GM21529 (cell line): Measurements from ENCODE around the gene EXOC6B.

Source experiments
- ATAC-seq: cut with Tn5 transposase; IDR thresholded peaks from one replicate; pipeline ENCODE4 v1.9.1; 2021; ENCODE audit not compliant: unreplicated experiment

The EXOC6B gene

DNA sequence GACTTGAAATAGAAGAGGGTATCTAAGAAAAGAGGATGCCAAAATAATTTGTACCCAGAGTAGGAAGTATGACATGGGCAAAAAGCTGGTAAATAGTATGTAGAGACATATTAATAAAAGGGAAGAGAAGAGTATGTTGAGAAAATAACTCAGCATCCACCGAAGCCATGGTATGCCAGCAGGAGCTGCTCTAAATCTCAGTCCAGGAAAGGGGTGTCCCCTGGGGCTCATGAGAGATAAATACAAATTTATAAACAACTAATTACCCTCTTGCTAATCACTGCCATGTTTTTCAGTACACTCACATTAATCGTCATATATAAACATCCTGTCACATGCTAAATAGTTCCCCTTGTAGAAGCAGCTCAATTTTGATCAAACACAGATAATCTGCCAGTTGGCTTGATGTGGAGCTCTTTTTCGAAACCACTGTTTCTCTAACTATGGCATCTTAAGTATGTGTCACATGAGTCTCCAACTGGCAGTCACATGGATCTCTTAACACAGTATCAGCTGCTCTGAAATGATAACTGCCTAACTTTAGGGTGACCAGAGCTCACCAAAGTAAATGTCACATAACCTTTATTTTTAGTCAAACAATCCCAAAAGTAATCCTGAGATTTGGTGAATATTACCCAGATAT, 31.9 kb downstream of the EXOC6B start:
- no peak for ATAC-seq

GRCh38 chr2:72789241-72789640, 36.6 kb downstream of the EXOC6B start:
- ATAC-seq: no peak

DNA sequence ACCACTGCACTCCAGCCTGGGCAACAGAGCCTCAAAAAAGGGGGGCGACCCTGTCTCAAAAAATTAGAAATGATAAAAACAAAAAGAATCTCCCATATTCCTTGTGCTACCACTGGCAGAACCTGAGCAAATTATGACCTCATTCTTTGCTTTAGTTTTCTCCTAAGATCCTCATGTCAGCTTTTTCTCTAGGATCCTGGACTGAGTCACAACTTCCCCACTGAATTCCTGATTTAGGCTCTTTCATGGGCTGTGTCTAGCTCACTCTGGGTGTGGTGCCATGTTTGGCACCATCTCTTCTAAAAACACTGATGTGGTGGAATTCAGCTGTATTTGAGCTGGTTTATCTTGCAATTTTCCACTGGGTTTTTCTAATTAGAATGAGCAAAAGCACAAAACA, 37.1 kb downstream of the EXOC6B start:
- no peak for ATAC-seq

- ATAC-seq: no peak
Observed at GRCh38 chr2:72785517-72785916, 40.3 kb downstream of the EXOC6B start.

GRCh38 chr2:72782520-72782919, 43.3 kb downstream of the EXOC6B start:
- no peak for ATAC-seq

DNA sequence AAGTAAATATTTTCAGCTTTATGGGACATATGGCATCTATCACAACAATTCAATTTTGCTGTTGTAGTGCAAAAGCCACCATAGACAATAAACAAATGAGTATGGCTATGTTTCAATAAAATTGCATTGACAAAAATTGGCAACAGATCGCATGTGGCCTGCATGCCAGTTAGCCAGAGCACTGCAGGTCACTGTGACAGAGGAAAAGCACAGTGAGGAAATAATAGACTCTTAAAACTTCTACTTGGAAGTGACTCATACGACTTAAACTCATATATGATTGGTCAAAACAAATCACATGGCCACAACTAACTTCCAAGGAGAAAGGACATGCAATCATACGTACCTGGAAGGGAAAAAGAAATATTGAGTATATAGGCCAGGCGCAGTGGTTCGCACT, 44.4 kb downstream of the EXOC6B start:
- ATAC-seq: no peak

GRCh38 chr2:72780477-72780876, 45.4 kb downstream of the EXOC6B start:
- ATAC-seq: no peak

GRCh38 chr2:72779495-72779894, 46.3 kb downstream of the EXOC6B start:
- ATAC-seq: no peak

DNA sequence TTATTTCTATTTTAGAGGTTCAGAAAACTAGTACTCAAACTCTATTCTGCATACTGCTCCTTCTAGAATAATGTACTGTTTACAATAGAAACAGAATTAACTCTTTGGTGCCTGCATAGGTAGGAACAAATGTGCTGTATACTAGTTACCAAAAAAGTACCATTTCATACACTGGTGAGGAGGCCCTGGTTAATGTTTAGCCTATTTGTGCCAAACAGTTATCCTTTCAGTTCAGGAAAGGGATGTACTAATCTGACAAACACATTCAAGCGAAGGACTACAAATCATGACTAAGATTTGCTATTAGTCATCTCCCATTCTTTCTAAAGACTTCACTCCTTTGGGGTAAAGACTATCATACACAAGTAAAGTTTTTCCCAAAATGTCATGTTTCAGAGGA, 47.4 kb downstream of the EXOC6B start:
- ATAC-seq: no peak

- ATAC-seq: peak; percentile 79
Observed at GRCh38 chr2:72770879-72771461, 54.9 kb downstream of the EXOC6B start.

DNA sequence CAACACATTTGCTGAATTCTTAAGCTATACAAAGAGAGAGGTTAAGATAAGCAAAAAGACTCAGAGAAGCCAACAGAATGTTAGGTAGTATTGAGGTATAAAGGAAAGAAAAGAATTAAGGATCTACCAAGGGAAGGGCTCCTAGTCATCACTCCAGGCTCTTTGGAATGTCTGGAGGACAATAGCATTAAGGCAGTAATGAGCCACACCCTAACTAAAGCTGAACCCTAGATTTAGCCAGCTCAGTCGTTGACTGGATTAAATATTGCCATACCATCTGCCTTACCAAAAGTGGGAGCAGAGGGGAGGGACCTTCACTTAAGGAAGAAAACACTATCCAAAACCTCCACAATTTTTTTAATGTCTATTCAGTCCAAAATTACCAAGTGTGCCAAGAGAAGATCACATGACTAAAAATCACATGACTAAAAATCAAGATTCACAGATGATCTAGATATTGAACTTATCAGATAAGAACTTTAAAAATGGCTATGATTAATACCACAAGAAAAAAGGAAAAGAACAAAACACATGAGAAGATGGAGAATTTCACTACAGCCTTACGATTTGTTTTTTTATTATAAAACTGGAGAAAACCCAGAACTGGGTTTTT, 59.7 kb downstream of the EXOC6B start:
- ATAC-seq: no peak

GRCh38 chr2:72762276-72762675, 63.6 kb downstream of the EXOC6B start:
- ATAC-seq: no peak

DNA sequence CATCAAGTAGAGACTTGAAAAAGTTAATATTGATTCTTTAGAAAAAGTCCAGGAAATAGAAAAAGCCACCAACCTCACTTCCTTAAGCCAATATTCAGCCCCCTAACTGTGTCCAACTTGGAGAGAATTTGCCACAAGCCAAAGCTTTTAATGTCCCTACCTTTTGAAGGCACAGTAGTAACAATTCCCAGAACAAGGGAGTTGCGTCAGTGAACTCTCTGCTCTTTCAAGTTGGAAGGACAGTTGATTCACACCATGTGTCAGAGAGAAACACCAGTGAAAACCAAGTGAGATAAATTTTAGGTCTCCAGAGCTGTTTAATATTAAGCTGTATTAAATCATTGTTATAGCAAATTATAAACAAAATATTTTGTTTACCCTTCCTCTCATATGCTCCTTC, 66.1 kb downstream of the EXOC6B start:
- no peak for ATAC-seq

- ATAC-seq: no peak
Observed at GRCh38 chr2:72757177-72757775, 68.6 kb downstream of the EXOC6B start.

DNA sequence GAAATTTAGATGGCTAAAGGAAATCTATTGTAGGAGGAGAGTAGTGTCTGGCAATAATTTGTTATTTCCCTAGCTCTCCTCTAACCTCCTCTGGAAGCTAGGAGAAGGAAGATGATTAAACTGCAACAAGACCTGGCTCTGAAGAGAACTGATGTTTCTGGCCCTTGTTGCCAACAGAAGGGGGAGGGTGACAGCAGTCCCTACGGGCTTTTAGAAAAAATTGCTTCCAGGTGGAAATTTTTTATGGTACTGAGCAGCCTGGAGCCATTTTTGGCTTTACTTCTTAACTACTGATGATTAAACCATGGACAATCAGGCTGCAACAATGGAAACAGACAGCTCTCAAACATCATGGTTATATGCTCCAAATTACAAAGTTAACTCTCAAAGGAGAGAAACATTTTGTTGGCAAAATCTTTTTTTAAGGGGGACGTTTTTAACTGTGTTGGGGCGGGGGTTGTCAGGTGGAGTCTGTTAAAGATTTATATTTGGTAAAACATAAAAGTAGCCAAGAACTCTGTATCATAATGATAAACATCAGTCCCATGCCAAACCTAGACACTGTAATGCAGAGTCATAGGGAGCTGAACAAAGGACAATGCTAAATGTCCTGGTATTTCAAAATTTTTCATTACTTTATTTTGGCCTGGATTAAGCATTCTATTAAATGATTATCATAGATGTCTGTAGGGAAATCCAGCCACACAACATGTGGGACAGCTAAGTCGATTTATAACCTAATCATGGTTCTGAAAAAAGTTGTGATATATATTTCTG, 70.0 kb downstream of the EXOC6B start:
- ATAC-seq: no peak

DNA sequence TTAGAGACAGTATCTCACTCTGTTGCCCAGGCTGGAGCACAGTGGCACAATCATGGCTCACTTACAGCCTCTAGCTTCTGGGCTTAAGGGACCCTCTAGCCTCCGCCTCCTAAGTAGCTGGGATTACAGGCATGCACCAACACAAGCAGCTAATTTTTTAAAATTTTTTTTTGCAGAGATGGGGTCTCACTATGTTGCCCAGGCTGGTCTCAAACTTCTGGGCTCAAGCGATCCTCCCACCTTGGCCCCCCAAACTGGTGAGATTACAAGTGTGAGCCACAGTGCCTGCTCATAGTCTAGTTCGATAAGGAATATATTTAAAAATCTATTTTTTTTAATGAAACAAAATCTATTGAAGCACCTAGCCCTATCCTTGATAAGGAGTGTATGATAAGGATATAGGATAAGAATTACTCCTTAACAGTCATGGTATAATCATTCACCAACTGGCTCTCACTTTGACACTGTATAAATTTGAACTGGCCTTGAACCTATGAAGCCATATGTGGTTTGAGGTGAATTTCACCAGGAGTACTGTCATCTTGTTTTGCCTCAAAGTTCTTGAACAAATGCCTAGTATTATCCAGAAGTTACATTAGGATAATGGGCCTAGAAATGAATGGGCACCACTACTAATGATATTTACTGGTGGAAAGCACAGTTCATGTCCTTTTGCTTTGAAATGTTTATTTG, 71.1 kb downstream of the EXOC6B start:
- ATAC-seq: no peak

GRCh38 chr2:72750977-72751639, 74.7 kb downstream of the EXOC6B start:
- ATAC-seq: no peak

DNA sequence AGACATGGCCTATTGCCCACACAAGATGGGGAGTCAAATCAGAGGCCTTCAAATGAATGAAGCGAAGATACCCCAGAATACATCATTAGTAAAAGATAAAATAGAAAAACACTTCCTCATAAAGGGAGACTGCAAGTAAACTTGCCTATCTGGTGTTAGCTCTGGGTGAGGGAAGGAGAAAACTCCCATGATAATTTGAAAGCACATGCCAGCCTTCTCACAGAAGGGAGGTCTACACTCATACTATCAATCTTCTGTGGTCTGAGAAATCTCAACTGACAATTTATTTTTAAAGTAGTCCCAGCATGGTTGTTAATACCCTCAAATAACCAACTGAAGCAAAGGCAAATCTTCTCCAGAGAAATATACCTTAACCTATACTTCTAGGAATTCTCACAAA, 75.4 kb downstream of the EXOC6B start:
- ATAC-seq: no peak

DNA sequence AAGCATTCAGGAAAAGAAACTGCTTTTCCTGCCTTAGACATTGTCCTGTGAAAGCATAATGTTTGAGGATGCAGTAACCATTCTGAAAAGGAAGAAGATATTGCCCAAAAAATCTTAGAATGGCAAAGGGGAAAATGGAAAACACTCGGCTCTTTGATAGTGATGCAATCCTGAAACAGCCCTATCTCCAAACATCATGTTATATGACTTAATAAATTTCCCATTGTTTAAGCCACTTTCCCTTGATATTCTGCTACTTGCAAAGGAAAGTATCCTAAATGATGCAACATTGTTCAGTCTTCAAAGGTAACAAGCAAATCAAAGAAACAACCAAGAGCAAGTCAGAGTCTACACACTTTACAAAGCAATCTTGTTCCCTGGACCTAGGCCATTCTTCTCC, 78.5 kb downstream of the EXOC6B start:
- no peak for ATAC-seq

GRCh38 chr2:72745679-72746368, 80.0 kb downstream of the EXOC6B start:
- ATAC-seq: no peak
